ENCODE results near the gene SLC5A2.
A peak's percentile ranks its signal among the peaks of the same experiment; 100 is the strongest.

Gene SLC5A2

DNA sequence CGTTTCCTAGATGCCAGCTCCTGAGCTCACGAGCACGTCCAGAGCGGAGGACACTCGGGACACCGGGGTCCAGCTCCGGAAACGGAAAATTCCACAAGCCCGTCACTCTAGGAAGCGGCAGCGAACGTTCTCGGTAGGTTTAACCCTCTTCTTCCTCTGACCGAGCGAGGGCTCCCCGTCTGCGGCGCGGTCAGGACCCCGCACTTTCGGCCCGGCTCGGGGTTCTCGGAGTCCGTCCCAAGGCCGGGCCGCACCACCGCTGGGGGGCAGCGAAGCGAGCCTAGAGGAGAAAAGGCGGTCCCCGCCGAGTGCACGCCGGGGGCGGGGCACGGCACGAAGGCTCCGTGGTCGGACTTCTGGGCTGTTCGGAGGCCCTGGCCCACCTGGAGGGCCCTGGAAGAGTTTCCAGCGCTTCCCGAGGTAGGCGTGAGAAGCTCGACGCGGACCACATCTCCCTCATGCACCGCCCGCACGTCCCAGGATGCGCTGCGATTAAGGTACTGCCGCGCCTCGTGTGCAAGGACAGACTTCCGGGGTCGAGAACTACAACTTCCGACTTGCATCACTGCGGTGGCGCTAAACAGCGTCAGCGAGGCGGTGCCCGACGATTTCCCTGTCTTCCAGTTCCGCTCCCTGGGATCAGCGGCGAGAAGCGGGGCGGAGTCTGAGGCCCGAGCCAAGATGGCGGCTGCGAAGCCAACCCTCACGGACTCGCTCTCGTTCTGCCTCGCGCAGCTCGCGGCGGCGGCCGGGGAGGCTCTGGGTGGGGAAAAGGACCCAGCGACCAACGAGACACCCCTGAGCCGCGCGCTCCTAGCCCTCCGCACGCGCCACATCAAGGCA, 23.9 kb upstream of the SLC5A2 start, which contains the start of gene ARMC5:
TSS of gene ARMC5 (plus strand) at position 658 of the 843 bp plus-strand sequence. CDS start at position 682, 24 bp downstream.
- peak within 1 kb of the TSS; percentile 92 to 100 (median 100) for H3K27ac ChIP-seq
- H3K4me3 ChIP-seq: peak within 1 kb of the TSS; percentile 50 to 84 (median 71)

- peak overlapping the region; percentile 50 to 84 (median 71) for H3K4me3 ChIP-seq
- H3K27ac ChIP-seq: peak overlapping the region; percentile 92 to 100 (median 100)
Measured at GRCh38 chr16:31459687-31460581, 23.0 kb upstream of the SLC5A2 start.

DNA sequence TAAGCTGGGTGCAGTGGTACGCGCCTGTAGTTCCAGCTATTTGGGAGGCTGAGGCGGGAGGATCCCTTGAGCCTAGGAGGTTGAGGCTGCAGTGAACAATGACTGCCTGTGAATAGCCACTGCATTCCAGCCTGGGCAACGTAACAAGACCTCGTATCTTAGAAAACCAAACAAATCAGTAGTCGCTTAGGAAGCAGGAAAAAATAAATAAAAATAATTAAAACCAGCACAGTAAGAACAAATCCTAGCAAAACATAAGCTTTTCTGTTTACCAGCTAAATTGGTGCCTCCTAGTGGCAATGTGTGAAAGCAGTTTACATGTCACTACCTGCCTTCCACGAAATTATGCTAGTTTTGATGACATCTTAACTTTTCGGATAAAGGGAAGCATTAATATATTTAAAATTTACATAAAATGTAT, 22.3 kb upstream of the SLC5A2 start:
- H3K4me3 ChIP-seq: peak overlapping the region in 6 of 7 experiments; percentile 8 to 76 (median 62)
- peak overlapping the region in 19 of 21 experiments; percentile 41 to 100 (median 98) for H3K27ac ChIP-seq

- H3K4me3 ChIP-seq: no peak overlapping the region
- peak overlapping the region in 1 of 21 experiments; percentile 100 for H3K27ac ChIP-seq
Measured at GRCh38 chr16:31461201-31461920, 21.6 kb upstream of the SLC5A2 start.

DNA sequence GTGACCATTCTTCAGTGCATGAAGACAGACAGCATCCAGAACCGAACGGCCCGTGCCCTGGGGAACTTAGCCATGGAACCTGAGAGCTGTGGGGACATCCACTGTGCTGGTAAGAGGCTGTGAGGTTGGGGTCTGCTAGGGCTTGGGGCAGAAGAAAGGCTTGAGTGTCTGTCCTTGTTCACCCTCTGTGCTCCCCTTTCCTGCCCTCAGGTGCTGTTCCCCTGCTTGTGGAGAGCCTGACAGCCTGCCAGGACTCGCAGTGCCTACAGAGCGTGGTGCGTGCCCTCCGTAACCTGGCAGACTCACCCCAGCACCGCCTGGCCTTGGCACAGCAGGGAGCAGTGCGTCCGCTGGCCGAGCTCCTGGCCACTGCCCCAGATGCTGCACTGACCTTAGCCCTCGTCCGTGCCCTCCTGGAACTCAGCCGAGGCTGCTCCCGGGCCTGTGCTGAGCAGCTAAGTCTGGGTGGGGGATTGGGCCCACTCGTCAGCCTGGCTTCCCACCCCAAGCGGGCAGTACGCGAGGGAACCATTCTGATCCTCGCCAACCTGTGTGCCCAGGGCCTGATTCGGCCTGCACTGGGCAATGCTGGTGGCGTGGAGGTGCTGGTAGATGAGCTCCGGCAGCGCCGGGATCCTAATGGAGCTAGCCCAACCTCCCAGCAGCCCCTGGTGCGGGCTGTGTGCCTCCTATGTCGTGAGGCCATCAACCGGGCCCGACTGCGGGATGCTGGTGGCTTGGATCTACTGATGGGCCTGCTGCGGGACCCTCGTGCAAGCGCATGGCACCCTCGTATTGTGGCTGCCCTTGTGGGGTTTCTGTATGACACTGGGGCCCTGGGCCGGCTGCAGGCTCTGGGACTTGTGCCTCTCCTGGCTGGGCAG, 20.8 kb upstream of the SLC5A2 start:
- no peak overlapping the region for H3K27ac ChIP-seq
- H3K4me3 ChIP-seq: no peak overlapping the region

DNA sequence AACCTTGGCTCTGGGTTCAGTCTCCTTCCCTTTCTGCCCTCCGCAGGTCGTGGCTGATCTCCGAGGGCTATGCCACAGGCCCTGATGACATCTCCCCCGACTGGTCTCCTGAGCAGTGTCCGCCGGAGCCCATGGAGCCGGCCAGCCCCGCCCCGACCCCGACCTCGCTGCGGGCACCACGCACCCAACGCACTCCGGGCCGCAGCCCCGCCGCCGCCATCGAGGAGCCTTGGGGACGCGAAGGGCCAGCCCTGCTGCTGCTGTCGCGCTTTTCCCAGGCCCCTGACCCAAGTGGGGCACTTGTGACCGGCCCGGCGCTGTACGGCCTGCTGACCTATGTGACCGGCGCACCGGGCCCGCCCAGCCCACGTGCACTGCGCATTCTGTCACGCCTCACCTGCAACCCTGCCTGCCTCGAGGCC, 18.6 kb upstream of the SLC5A2 start:
- Histone ChIP-seq H3K4me3 (no peak overlapping the region), H3K27ac (no peak overlapping the region)

- Histone ChIP-seq H3K4me3 (no peak overlapping the region), H3K27ac (no peak overlapping the region)
Measured at GRCh38 chr16:31464781-31465260, 18.1 kb upstream of the SLC5A2 start.

GRCh38 chr16:31465788-31466370, 17.0 kb upstream of the SLC5A2 start:
- Histone ChIP-seq H3K4me3 (no peak overlapping the region), H3K27ac (peak overlapping the region in 3 of 21 experiments; percentile 1 to 63 (median 21))

- H3K27ac ChIP-seq: peak overlapping the region in 6 of 21 experiments; percentile 1 to 63 (median 22)
- no peak overlapping the region for H3K4me3 ChIP-seq
Measured at GRCh38 chr16:31466381-31466841, 16.5 kb upstream of the SLC5A2 start.

GRCh38 chr16:31467151-31467773, 15.7 kb upstream of the SLC5A2 start:
- Histone ChIP-seq H3K4me3 (no peak overlapping the region), H3K27ac (peak overlapping the region in 7 of 21 experiments; percentile 1 to 63 (median 15))

DNA sequence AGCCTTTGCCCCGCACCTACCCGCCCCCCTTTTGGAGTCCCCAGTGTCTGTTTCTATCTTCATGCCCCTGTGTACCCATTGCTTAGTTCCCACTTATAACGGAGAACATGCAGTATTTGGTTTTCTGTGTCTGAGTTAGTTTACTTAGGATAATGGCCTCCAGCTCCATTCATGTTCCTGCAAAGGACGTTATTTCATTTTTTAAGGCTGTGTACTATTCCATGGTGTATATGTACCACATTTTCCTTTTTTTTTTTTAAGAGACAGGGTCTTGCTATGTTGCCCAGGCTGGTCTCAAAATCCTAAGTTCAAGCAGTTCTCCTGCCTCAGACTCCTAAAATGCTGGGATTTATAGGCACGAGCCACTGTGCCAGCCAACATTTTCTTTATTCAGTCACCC, 15.1 kb upstream of the SLC5A2 start:
- no peak overlapping the region for H3K4me3 ChIP-seq
- H3K27ac ChIP-seq: no peak overlapping the region

DNA sequence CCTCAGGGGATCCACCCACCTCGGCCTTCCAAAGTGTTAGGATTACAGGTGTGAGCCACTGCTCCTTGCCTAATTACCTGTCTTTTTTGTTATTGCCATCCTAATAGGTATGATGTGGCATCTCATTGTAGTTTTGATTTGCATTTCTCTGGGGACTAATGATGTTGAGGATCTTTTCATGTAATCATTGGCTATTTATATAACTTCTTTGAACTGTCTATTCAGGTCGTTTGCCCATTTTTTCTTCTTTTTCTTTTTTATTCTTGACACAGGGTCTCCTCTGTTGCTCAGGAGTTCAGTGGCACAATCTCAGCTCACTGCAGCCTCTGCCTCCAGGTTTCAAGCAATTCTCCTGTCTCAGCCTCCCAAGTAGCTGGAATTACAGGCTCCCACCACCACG, 12.3 kb upstream of the SLC5A2 start:
- Histone ChIP-seq H3K27ac (peak overlapping the region in 7 of 21 experiments; percentile 62 to 95 (median 91)), H3K4me3 (no peak overlapping the region)

GRCh38 chr16:31471241-31471874, 11.6 kb upstream of the SLC5A2 start:
- H3K4me3 ChIP-seq: peak overlapping the region; percentile 44 to 65 (median 49)
- peak overlapping the region in 20 of 21 experiments; percentile 34 to 95 (median 87) for H3K27ac ChIP-seq

GRCh38 chr16:31471875-31472708, 10.8 kb upstream of the SLC5A2 start, which contains the start of gene TGFB1I1:
TGFB1I1 (plus strand) TSS chr16:31472152; CDS start chr16:31472189, 37 bp downstream.
- peak within 1 kb of the TSS; percentile 44 to 65 (median 49) for H3K4me3 ChIP-seq
- H3K27ac ChIP-seq: peak within 1 kb of the TSS; percentile 34 to 95 (median 87)

GRCh38 chr16:31472709-31473203, 10.2 kb upstream of the SLC5A2 start:
- peak overlapping the region; percentile 44 to 65 (median 49) for H3K4me3 ChIP-seq
- peak overlapping the region; percentile 34 to 95 (median 87) for H3K27ac ChIP-seq
